GM10266 (cell line): ENCODE results near the gene GFM1.

Source experiments
- DNase-seq: peaks from one replicate; pipeline ENCODE4 v3.0.0; 2012; ENCODE audit errors: extremely low spot score
- TF ChIP-seq, protein P1 (sequence below): IDR thresholded peaks from 2 replicates; pipeline ENCODE4 v1.5.1; 2012; ENCODE audit warnings: mild to moderate bottlenecking, low read depth; ENCODE audit not compliant: control insufficient read depth, insufficient read depth; ENCODE audit errors: missing control alignments

GFM1 gene

DNA sequence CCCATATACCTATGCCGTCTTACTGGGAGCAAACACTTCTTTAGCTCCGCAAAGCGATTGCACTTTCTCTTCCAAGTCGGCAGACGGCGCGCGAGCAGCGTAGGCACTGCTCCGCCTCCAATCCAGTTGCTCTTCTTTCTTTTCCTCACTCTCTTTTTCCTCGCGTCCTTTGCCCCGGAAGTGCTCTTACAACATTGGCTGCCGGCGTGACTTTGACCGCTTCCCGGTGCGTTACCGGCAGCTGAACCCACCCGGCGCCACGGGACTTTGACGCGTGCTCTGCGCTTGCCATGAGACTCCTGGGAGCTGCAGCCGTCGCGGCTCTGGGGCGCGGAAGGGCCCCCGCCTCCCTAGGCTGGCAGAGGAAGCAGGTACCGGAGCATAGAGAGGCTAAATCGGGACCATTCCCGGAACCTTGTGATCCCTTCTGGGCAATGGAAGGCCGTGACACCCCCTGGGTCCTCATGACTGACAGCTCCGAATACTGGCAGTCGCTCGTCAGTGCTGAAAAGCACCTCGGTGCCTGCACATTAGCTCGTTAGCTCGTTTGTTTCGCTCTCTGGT is at the start of gene GFM1:
Gene GFM1, plus strand, starts transcription at position 183 of the 564 bp plus-strand sequence. Its CDS starts 108 bp downstream, at position 291.
- DNase-seq, result peak; percentile 84
- TF ChIP-seq, protein P1, sequence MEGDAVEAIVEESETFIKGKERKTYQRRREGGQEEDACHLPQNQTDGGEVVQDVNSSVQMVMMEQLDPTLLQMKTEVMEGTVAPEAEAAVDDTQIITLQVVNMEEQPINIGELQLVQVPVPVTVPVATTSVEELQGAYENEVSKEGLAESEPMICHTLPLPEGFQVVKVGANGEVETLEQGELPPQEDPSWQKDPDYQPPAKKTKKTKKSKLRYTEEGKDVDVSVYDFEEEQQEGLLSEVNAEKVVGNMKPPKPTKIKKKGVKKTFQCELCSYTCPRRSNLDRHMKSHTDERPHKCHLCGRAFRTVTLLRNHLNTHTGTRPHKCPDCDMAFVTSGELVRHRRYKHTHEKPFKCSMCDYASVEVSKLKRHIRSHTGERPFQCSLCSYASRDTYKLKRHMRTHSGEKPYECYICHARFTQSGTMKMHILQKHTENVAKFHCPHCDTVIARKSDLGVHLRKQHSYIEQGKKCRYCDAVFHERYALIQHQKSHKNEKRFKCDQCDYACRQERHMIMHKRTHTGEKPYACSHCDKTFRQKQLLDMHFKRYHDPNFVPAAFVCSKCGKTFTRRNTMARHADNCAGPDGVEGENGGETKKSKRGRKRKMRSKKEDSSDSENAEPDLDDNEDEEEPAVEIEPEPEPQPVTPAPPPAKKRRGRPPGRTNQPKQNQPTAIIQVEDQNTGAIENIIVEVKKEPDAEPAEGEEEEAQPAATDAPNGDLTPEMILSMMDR, result peak; percentile 99

- no peak for DNase-seq
- TF ChIP-seq, protein P1, result no peak
Measured at GRCh38 chr3:158600787-158601186, 43.5 kb upstream of the GFM1 start.

- TF ChIP-seq, protein P1, result no peak
- DNase-seq, result no peak
Measured at GRCh38 chr3:158602227-158602626, 42.1 kb upstream of the GFM1 start.

- TF ChIP-seq, protein P1, result no peak
- DNase-seq, result no peak
Measured at GRCh38 chr3:158617982-158618875, 26.1 kb upstream of the GFM1 start.

DNA sequence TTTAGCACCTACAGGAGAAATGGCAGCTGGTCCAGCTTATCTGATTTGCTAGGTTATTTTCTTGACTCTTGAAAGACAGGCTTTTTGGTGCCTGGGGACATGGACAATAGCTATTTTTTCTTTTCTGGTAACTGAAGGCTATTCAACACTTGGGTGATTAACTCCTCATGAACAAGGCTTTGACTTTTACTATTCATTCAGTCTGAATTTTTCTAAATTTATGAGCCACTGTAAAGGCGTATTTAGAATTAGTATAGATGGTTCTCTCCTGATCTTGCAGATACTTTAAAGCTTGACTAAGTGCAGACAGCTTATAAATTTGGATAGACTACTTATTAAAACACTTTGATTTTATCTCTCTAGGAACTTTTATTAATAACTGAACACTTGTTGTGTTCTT is 18.4 kb upstream of the GFM1 start:
- DNase-seq, result no peak
- TF ChIP-seq, protein P1, result no peak

DNA sequence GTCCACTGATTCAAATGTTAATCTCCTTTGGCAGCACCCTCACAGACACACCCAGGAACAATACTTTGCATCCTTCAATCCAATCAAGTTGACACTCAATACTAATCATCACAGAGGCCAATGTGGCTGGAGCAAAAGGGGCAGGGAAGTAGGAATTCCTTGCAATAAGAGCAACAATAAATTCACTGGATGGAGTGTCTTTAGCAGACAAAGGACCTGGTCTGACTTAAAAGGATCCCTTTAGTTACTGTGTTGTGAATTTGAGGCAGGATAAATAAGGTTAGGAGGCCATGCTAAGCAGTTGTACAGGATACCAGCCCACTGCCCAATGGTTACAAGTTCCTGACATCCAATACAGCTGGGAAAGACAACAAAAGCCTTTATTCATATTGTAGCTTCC is 12.3 kb upstream of the GFM1 start:
- TF ChIP-seq, protein P1, result no peak
- DNase-seq, result no peak

GRCh38 chr3:158640646-158641045 is 3.7 kb upstream of the GFM1 start:
- TF ChIP-seq, protein P1, result no peak
- DNase-seq, result no peak
